SK-N-SH treated with all-trans-retinoic acid at 6 μM for 48 hours (cell line): ENCODE data around the gene PSMB5.
A peak's percentile ranks its signal among the peaks of the same experiment; 100 is the strongest.
"Not testable (repeated sequence)": the region's sequence is repeated elsewhere in the genome, so short reads cannot be mapped to it uniquely, and the experiment has no call there.

Experiments
- ATAC-seq: fragments of 200-7000 bp; cut with Tn5 transposase; 3 replicates; pipeline ENCODE4 v1.9.1; 2020; ENCODE audit warnings: mild to moderate bottlenecking, moderate library complexity
- ARNTL ChIP-seq: fragments of 450-650 bp; formaldehyde crosslinking; IDR thresholded peaks from 2 replicates; pipeline ENCODE4 v1.5.0; 2020; ENCODE audit warnings: low read depth, mild to moderate bottlenecking, moderate library complexity, borderline replicate concordance
- BACH2 ChIP-seq: fragments of 250-450 bp; sonication (Bioruptor Pico); IDR thresholded peaks from 2 replicates; pipeline ENCODE4 v1.9.0; 2021; ENCODE audit warnings: mild to moderate bottlenecking, borderline replicate concordance
- CREB5 ChIP-seq: fragments of 250-450 bp; sonication (Bioruptor Pico); IDR thresholded peaks from 2 replicates; pipeline ENCODE4 v1.5.1; 2020; ENCODE audit warnings: low read depth, mild to moderate bottlenecking, moderate library complexity
- CSDC2 ChIP-seq: fragments of 250-450 bp; sonication (Bioruptor Pico); IDR thresholded peaks from 2 replicates; pipeline ENCODE4 v1.5.0; 2020; ENCODE audit warnings: mild to moderate bottlenecking, moderate library complexity
- ESRRG ChIP-seq: fragments of 250-450 bp; sonication (Bioruptor Pico); IDR thresholded peaks from 2 replicates; pipeline ENCODE4 v1.6.1; 2021; ENCODE audit warnings: mild to moderate bottlenecking
- ISL1 ChIP-seq: fragments of 250-450 bp; sonication (Bioruptor Pico); IDR thresholded peaks from 2 replicates; pipeline ENCODE4 v2.1.2; 2022; ENCODE audit warnings: mild to moderate bottlenecking, moderate library complexity
- POU6F1 ChIP-seq: fragments of 250-450 bp; sonication (Bioruptor Pico); IDR thresholded peaks from 2 replicates; pipeline ENCODE4 v1.8.0; 2021; ENCODE audit warnings: low read depth, mild to moderate bottlenecking, moderate library complexity, borderline replicate concordance
- PPARA ChIP-seq: fragments of 250-450 bp; sonication (Bioruptor Pico); IDR thresholded peaks from 2 replicates; pipeline ENCODE4 v1.5.0; 2020; ENCODE audit warnings: mild to moderate bottlenecking, borderline replicate concordance
- RARB ChIP-seq: fragments of 250-450 bp; sonication (Bioruptor Pico); IDR thresholded peaks from 2 replicates; pipeline ENCODE4 v1.8.0; 2021; ENCODE audit warnings: mild to moderate bottlenecking, moderate library complexity
- SNAI2 ChIP-seq: fragments of 250-450 bp; sonication (Bioruptor Pico); IDR thresholded peaks from 2 replicates; pipeline ENCODE4 v1.5.0; 2020; ENCODE audit warnings: mild to moderate bottlenecking, moderate library complexity
- TCF4 ChIP-seq: fragments of 250-450 bp; sonication (Bioruptor Pico); IDR thresholded peaks from 2 replicates; pipeline ENCODE4 v1.8.0; 2021; ENCODE audit warnings: mild to moderate bottlenecking, moderate library complexity, borderline replicate concordance
- TOX ChIP-seq: fragments of 250-450 bp; sonication (Bioruptor Pico); IDR thresholded peaks from 2 replicates; pipeline ENCODE4 v1.8.0; 2021; ENCODE audit warnings: mild to moderate bottlenecking, moderate library complexity, borderline replicate concordance
- TSHZ2 ChIP-seq: fragments of 250-450 bp; sonication (Bioruptor Pico); IDR thresholded peaks from 2 replicates; pipeline ENCODE4 v1.5.0; 2020; ENCODE audit warnings: mild to moderate bottlenecking, moderate library complexity
- ZC3H10 ChIP-seq: fragments of 250-450 bp; sonication (Bioruptor Pico); IDR thresholded peaks from 2 replicates; pipeline ENCODE4 v1.5.1; 2021; ENCODE audit warnings: mild to moderate bottlenecking, moderate library complexity
- ZFP3 ChIP-seq: fragments of 250-450 bp; sonication (Bioruptor Pico); IDR thresholded peaks from 2 replicates; pipeline ENCODE4 v1.5.0; 2020; ENCODE audit warnings: mild to moderate bottlenecking, moderate library complexity
- ZFP30 ChIP-seq: fragments of 450-650 bp; formaldehyde crosslinking; IDR thresholded peaks from 2 replicates; pipeline ENCODE4 v1.5.0; 2022; ENCODE audit warnings: mild to moderate bottlenecking, moderate library complexity
- ZNF565 ChIP-seq: fragments of 450-650 bp; formaldehyde crosslinking; conservative IDR thresholded peaks from 2 replicates; pipeline ENCODE4 v1.5.0; 2020; ENCODE audit warnings: low read depth, mild to moderate bottlenecking, moderate library complexity
- ZNF70 ChIP-seq: fragments of 450-650 bp; formaldehyde crosslinking; IDR thresholded peaks from 2 replicates; pipeline ENCODE4 v1.5.0; 2020; ENCODE audit warnings: mild to moderate bottlenecking, moderate library complexity
- ZNF8 ChIP-seq: fragments of 450-650 bp; formaldehyde crosslinking; IDR thresholded peaks from 2 replicates; pipeline ENCODE4 v1.5.0; 2020; ENCODE audit warnings: mild to moderate bottlenecking, moderate library complexity
- TF ChIP-seq, protein P1 (sequence below): fragments of 250-450 bp; sonication (Bioruptor Pico); IDR thresholded peaks from 2 replicates; pipeline ENCODE4 v1.5.1; 2021; ENCODE audit warnings: mild to moderate bottlenecking, moderate library complexity
- TF ChIP-seq, protein P2 (sequence below): fragments of 250-450 bp; sonication (Bioruptor Pico); IDR thresholded peaks from 2 replicates; pipeline ENCODE4 v1.8.0; 2020; ENCODE audit warnings: mild to moderate bottlenecking, moderate library complexity, borderline replicate concordance

Gene PSMB5

GRCh38 chr14:23008831-23009230 is 25.9 kb downstream of the PSMB5 start (continued):
- TF ChIP-seq POU6F1 (CRISPR knock-in tag) = no peak
- TF ChIP-seq ESRRG = no peak
- TF ChIP-seq ISL1 = no peak

DNA sequence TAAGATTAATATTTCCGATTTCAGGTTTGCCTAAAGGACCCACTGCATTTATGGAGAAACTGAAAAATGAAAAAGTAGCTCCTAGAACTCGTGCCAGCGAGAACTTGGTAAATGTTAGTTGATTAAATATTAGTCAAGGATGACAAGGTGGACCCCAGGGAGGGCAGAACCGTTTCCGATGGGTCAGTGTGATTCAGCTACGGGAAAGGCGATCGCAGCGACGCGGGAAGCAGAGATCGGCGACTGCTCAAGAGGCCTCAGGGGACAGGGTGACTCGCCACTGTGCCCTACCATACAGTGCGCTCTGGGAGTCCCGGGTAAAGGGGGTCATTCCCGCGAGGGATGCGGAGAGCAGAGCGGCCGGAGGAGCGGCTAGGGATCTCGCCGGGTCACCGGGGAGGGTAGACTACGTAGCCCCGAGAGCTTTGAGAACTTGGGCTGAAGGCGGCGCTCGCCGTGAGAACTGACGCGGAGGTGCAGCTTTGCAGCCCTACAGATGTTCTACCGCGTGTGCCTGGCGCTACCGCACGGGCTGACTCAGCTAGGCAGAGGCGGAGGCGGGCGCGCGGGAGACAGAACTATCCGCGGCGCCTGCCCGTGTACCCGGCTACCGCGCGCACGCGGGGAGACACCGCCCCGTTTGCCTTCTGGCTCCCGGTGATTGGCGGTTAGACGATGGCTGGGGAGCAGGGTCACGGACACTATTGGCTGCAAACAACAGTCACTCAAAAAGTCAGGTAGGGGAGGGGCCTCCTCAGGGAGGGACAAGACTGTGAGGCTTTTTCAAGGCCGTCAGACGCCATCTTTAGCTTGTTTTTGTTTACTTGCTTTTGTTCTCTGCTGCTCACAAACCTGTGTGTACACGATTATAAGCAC is 27.9 kb downstream of the PSMB5 start:
- TF ChIP-seq TCF4 (no peak; the same call in 1 of the 2 replicates), RARB (no peak), ESRRG (no peak), TOX (no peak), CSDC2 (no peak), BACH2 (CRISPR knock-in tag) (no peak), ARNTL (no peak)
- TF ChIP-seq, all 23 proteins: peak for 0
- ATAC-seq = peak; percentile 98

DNA sequence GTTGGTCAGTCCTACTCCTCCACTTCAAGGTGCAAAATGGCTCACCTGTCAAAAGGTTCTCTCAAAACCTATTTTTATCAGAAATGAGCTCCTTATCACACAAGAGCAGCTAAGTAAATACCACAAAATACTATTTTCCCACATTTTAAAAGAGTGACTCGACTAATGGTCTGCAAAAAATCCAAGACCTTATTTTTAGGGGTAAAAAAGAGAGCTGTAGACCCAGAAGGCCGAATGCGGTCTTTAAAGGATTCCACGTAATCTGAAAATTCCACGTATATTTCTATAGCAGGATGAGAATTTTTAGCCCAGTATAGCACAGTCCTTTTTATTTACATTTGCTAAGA is 28.5 kb downstream of the PSMB5 start:
- TF ChIP-seq ZNF70 = no peak
- ATAC-seq = no peak

- TF ChIP-seq ESRRG (no peak), ARNTL (no peak), ZNF8 (CRISPR knock-in tag) (no peak), SNAI2 (CRISPR knock-in tag) (no peak), TCF4 (no peak), PPARA (CRISPR knock-in tag) (no peak), ZNF565 (CRISPR knock-in tag) (no peak), TOX (no peak), ZFP30 (CRISPR knock-in tag) (no peak), CREB5 (CRISPR knock-in tag) (no peak), POU6F1 (CRISPR knock-in tag) (no peak), BACH2 (CRISPR knock-in tag) (no peak), CSDC2 (no peak), ZC3H10 (CRISPR knock-in tag) (no peak)
- TF ChIP-seq, protein P1, sequence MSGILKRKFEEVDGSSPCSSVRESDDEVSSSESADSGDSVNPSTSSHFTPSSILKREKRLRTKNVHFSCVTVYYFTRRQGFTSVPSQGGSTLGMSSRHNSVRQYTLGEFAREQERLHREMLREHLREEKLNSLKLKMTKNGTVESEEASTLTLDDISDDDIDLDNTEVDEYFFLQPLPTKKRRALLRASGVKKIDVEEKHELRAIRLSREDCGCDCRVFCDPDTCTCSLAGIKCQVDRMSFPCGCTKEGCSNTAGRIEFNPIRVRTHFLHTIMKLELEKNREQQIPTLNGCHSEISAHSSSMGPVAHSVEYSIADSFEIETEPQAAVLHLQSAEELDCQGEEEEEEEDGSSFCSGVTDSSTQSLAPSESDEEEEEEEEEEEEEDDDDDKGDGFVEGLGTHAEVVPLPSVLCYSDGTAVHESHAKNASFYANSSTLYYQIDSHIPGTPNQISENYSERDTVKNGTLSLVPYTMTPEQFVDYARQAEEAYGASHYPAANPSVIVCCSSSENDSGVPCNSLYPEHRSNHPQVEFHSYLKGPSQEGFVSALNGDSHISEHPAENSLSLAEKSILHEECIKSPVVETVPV (CRISPR knock-in tag) = no peak
- ATAC-seq = no peak
Observed at GRCh38 chr14:23005451-23006187, 29.1 kb downstream of the PSMB5 start.

GRCh38 chr14:23004274-23004673 is 30.4 kb downstream of the PSMB5 start:
- ATAC-seq = not testable (repeated sequence)

- ATAC-seq = no peak
- no peak for TF ChIP-seq ARNTL
- no peak for TF ChIP-seq SNAI2 (CRISPR knock-in tag)
- no peak for TF ChIP-seq ZNF8 (CRISPR knock-in tag)
- TF ChIP-seq ZNF565 (CRISPR knock-in tag) = no peak
- no peak for TF ChIP-seq BACH2 (CRISPR knock-in tag)
- TF ChIP-seq PPARA (CRISPR knock-in tag) = no peak
- no peak for TF ChIP-seq ESRRG
- no peak for TF ChIP-seq ZFP30 (CRISPR knock-in tag)
- TF ChIP-seq TSHZ2 (CRISPR knock-in tag) = no peak
- no peak for TF ChIP-seq ZNF70
- TF ChIP-seq ZFP3 (CRISPR knock-in tag) = no peak
- TF ChIP-seq, protein P2, sequence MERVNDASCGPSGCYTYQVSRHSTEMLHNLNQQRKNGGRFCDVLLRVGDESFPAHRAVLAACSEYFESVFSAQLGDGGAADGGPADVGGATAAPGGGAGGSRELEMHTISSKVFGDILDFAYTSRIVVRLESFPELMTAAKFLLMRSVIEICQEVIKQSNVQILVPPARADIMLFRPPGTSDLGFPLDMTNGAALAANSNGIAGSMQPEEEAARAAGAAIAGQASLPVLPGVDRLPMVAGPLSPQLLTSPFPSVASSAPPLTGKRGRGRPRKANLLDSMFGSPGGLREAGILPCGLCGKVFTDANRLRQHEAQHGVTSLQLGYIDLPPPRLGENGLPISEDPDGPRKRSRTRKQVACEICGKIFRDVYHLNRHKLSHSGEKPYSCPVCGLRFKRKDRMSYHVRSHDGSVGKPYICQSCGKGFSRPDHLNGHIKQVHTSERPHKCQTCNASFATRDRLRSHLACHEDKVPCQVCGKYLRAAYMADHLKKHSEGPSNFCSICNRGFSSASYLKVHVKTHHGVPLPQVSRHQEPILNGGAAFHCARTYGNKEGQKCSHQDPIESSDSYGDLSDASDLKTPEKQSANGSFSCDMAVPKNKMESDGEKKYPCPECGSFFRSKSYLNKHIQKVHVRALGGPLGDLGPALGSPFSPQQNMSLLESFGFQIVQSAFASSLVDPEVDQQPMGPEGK = no peak
Observed at GRCh38 chr14:23002592-23002991, 32.1 kb downstream of the PSMB5 start.
